Prostate gland (tissue), 2 donors: ENCODE results near the gene EVC.

Experiments
- CTCF ChIP-seq, 4 experiments: fragments of 200-600 bp in 2 of 4; fragments of 450-650 bp in 2 of 4; sonication (generic) in 2 of 4; IDR thresholded peaks; 1 replicate in 3 of 4; 2 replicates in 1 of 4; pipeline ENCODE4 v1.5.1; 2016 to 2019; ENCODE audit warnings: antibody characterized with exemption in 4 of 4, mild to moderate bottlenecking in 2 of 4, moderate library complexity in 2 of 4
- POLR2AphosphoS5 ChIP-seq: sonication (generic); formaldehyde crosslinking; IDR thresholded peaks from one replicate; pipeline ENCODE4 v1.6.1; 2017; ENCODE audit warnings: antibody characterized with exemption

GRCh38 chr4:5758741-5759140, 47.7 kb downstream of the EVC start:
- TF ChIP-seq POLR2AphosphoS5 (no peak), CTCF (IDR thresholded peaks at IDR 0.05) (no peak)
